Neural progenitor cell (in vitro differentiated cells): ENCODE results near the gene TIGD3. TPM values are rescaled to one million over a fixed set of nuclear protein-coding genes. Genes with fewer than 3 reads are reported as not detected.

Experiments used
- DNase-seq: peaks from one replicate; pipeline ENCODE4 v3.0.0-alpha.2; 2016; ENCODE audit warnings: low spot score
- H2AFZ ChIP-seq: fragments of 200-600 bp; sonication (generic); replicated peaks from 2 replicates; pipeline ENCODE4 v1.6.1; 2016; ENCODE audit warnings: antibody characterized with exemption
- H3F3A ChIP-seq: fragments of 200-600 bp; sonication (generic); 2 replicates; pipeline ENCODE4 v1.6.1; 2016; ENCODE audit warnings: antibody characterized with exemption, low read depth
- H3K27ac ChIP-seq: fragments of 200-600 bp; sonication (generic); 2 replicates; pipeline ENCODE4 v1.5.1; 2016; ENCODE audit warnings: mild to moderate bottlenecking
- H3K27me3 ChIP-seq: fragments of 200-600 bp; sonication (generic); 2 replicates; pipeline ENCODE4 v1.6.1; 2016; ENCODE audit warnings: mild to moderate bottlenecking, moderate library complexity
- H3K36me3 ChIP-seq: fragments of 200-600 bp; sonication (generic); 2 replicates; pipeline ENCODE4 v1.5.1; 2016
- H3K4me1 ChIP-seq: fragments of 200-600 bp; sonication (generic); 2 replicates; pipeline ENCODE4 v1.6.1; 2016; ENCODE audit warnings: mixed run types
- H3K4me2 ChIP-seq: fragments of 200-600 bp; sonication (generic); 2 replicates; pipeline ENCODE4 v1.6.1; 2016
- H3K4me3 ChIP-seq: fragments of 200-600 bp; sonication (generic); 2 replicates; pipeline ENCODE4 v1.5.1; 2016
- H3K79me2 ChIP-seq: fragments of 200-600 bp; sonication (generic); 2 replicates; pipeline ENCODE4 v1.6.1; 2016; ENCODE audit warnings: low read depth
- H3K9ac ChIP-seq: fragments of 200-600 bp; sonication (generic); 2 replicates; pipeline ENCODE4 v1.6.1; 2016
- H3K9me3 ChIP-seq: fragments of 200-600 bp; sonication (generic); 2 replicates; pipeline ENCODE4 v1.5.1; 2016; ENCODE audit warnings: low read depth
- H4K20me1 ChIP-seq: fragments of 200-600 bp; sonication (generic); 2 replicates; pipeline ENCODE4 v1.6.1; 2016; ENCODE audit warnings: low read depth
- H3K27ac Mint-ChIP-seq: 3 replicates; pipeline ENCODE4 v1.8.0; 2021; ENCODE audit warnings: mixed read lengths
- H3K27me3 Mint-ChIP-seq: 2 replicates; pipeline ENCODE4 v1.8.0; 2022; ENCODE audit warnings: low read depth, mild to moderate bottlenecking, inconsistent platforms, moderate library complexity, mixed read lengths; ENCODE audit not compliant: insufficient read depth
- H3K36me3 Mint-ChIP-seq: 3 replicates; pipeline ENCODE4 v1.8.0; 2021; ENCODE audit warnings: mixed read lengths
- H3K4me1 Mint-ChIP-seq: 3 replicates; pipeline ENCODE4 v1.8.0; 2021; ENCODE audit warnings: mixed read lengths
- H3K4me3 Mint-ChIP-seq: 3 replicates; pipeline ENCODE4 v1.8.0; 2021; ENCODE audit warnings: mild to moderate bottlenecking, moderate library complexity, mixed read lengths
- H3K9me3 Mint-ChIP-seq: 3 replicates; pipeline ENCODE4 v1.8.0; 2020; ENCODE audit warnings: mixed read lengths
- CTCF ChIP-seq: fragments of 200-600 bp; sonication (generic); IDR thresholded peaks from 2 replicates; pipeline ENCODE4 v1.5.1; 2017; ENCODE audit warnings: antibody characterized with exemption, mild to moderate bottlenecking
- EZH2 ChIP-seq: fragments of 200-600 bp; sonication (generic); IDR thresholded peaks from 2 replicates; pipeline ENCODE4 v1.6.1; 2017; ENCODE audit warnings: antibody characterized with exemption, mild to moderate bottlenecking, moderate library complexity
- EZH2phosphoT487 ChIP-seq: fragments of 200-600 bp; sonication (generic); IDR thresholded peaks from 2 replicates; pipeline ENCODE4 v1.6.1; 2017; ENCODE audit warnings: antibody characterized with exemption
- total RNA-seq: library from RNA; depleted of rRNA; stranded (reverse); fragments of >200 nt; gene quantifications from 2 replicates; pipeline ENCODE4 v1.2.3, GENCODE V29; 2015; ENCODE audit warnings: low replicate concordance

Gene TIGD3
- total RNA-seq, 1 donor from 2014 or later: 2.5 TPM

GRCh38 chr11:65384301-65384889 is 29.8 kb downstream of the TIGD3 start:
- Mint-ChIP-seq H3K36me3 (no peaks in the 10 kb centered on the region), H3K27ac (peak overlapping the region; percentile 90), H3K9me3 (no peaks in the 10 kb centered on the region), H3K4me3 (peak overlapping the region; percentile 55), H3K4me1 (peaks cover 32% of the 10 kb centered on the region), H3K27me3 (peaks cover 11% of the 10 kb centered on the region)
- Histone ChIP-seq H3K36me3 (no peaks in the 10 kb centered on the region), H3K9me3 (no peaks in the 10 kb centered on the region), H3F3A (peaks cover 10% of the 10 kb centered on the region), H3K4me1 (peaks cover 10% of the 10 kb centered on the region), H3K27me3 (no peaks in the 10 kb centered on the region), H3K9ac (no peak overlapping the region), H3K4me3 (no peak overlapping the region), H3K27ac (no peak overlapping the region), H3K4me2 (no peak overlapping the region), H2AFZ (no peak overlapping the region), H3K79me2 (peaks cover 8% of the 10 kb centered on the region), H4K20me1 (no peaks in the 10 kb centered on the region)
- no peak for TF ChIP-seq EZH2
- TF ChIP-seq CTCF: no peak
- TF ChIP-seq EZH2phosphoT487: no peak
- DNase-seq: no peak

GRCh38 chr11:65386307-65387140 is 32.0 kb downstream of the TIGD3 start, which contains the start of gene FRMD8:
Gene FRMD8, plus strand, starts transcription at chr11:65386637. Its CDS starts 400 bp downstream, at chr11:65387037.
- peak; percentile 90 for DNase-seq
- Histone ChIP-seq H3K27me3 (no peaks in the 10 kb centered on the region), H3K9ac (peak within 1 kb of the TSS; percentile 43), H3K9me3 (no peaks in the 10 kb centered on the region), H3F3A (peaks cover 10% of the 10 kb centered on the region), H3K4me2 (peak within 1 kb of the TSS; percentile 82), H3K27ac (no peak within 1 kb of the TSS), H3K36me3 (no peaks in the 10 kb centered on the region), H3K4me3 (peak within 1 kb of the TSS; percentile 66), H3K79me2 (peaks cover 8% of the 10 kb centered on the region), H3K4me1 (peaks cover 20% of the 10 kb centered on the region), H2AFZ (peak within 1 kb of the TSS; percentile 74), H4K20me1 (no peaks in the 10 kb centered on the region)
- peak within 1 kb of the TSS; percentile 90 for H3K4me3 Mint-ChIP-seq
- no peak for TF ChIP-seq CTCF
- peaks cover 15% of the 10 kb centered on the region for H3K27me3 Mint-ChIP-seq
- peaks cover 41% of the 10 kb centered on the region for H3K4me1 Mint-ChIP-seq
- H3K36me3 Mint-ChIP-seq: no peaks in the 10 kb centered on the region
- H3K27ac Mint-ChIP-seq: peak within 1 kb of the TSS; percentile 53
- no peaks in the 10 kb centered on the region for H3K9me3 Mint-ChIP-seq

GRCh38 chr11:65388731-65389130 is 34.2 kb downstream of the TIGD3 start:
- Mint-ChIP-seq H3K9me3 (no peaks in the 10 kb centered on the region), H3K4me3 (peak overlapping the region; percentile 71), H3K36me3 (no peaks in the 10 kb centered on the region), H3K4me1 (peaks cover 24% of the 10 kb centered on the region), H3K27me3 (peaks cover 10% of the 10 kb centered on the region), H3K27ac (peak overlapping the region; percentile 25)
- no peaks in the 10 kb centered on the region for H3K27me3 ChIP-seq
- no peak for DNase-seq
- no peak overlapping the region for H2AFZ ChIP-seq
- H3K4me2 ChIP-seq: no peak overlapping the region
- peaks cover 10% of the 10 kb centered on the region for H3F3A ChIP-seq
- H3K27ac ChIP-seq: no peak overlapping the region
- no peaks in the 10 kb centered on the region for H3K9me3 ChIP-seq
- no peaks in the 10 kb centered on the region for H4K20me1 ChIP-seq
- no peak overlapping the region for H3K9ac ChIP-seq
- no peak for TF ChIP-seq EZH2
- no peak for TF ChIP-seq EZH2phosphoT487
- no peak for TF ChIP-seq CTCF
- H3K4me3 ChIP-seq: no peak overlapping the region
- peaks cover 8% of the 10 kb centered on the region for H3K79me2 ChIP-seq
- peaks cover 10% of the 10 kb centered on the region for H3K4me1 ChIP-seq
- no peaks in the 10 kb centered on the region for H3K36me3 ChIP-seq
